ENCODE data around the gene PCCB.
"Not testable (repeated sequence)": the region's sequence is repeated elsewhere in the genome, so short reads cannot be mapped to it uniquely, and the experiment has no call there.

Gene PCCB

DNA sequence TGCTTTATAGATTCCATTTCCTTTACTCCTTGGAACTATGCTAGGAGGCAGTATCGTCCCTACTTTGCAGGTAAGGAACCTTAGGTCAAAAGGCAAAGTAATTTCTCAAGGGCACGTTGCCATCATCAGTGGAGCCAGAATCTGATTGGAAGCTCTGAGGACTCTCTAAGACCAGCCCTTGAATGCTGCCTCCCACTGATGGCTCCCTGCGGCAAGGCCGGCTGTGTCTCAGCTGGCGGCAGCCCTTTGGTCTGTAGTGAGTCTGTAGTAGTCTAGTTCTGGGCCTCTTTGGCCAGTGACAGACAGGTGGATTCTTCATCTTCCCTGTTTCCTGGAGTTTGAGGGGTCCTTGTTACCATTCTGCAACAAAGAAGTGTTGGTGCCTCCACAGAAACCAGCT lies 76.2 kb downstream of the PCCB start:
- DNase-seq (ENCODE audit: low read depth, low spot score) = no peak

DNA sequence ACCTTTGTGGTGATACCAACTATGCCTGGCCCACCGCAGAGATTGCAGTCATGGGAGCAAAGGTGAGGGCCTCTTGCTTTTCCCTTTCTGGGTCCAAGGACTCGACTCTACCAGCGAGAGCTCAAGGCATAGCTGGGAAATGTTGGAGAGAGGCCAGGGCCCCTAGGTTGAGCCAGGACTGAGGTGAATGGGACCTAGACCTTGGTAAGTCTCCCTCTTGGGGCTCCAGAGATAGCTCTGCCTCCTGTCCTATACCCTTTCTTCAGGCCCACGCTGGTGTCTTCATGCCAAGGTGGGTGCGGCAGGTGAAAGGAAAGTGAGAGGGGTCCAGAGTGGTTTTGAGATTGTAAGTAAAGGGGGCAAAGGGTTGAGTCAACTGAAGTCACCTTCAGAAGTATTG lies 77.5 kb downstream of the PCCB start:
- DNase-seq (ENCODE audit: low read depth, low spot score) = no peak

DNA sequence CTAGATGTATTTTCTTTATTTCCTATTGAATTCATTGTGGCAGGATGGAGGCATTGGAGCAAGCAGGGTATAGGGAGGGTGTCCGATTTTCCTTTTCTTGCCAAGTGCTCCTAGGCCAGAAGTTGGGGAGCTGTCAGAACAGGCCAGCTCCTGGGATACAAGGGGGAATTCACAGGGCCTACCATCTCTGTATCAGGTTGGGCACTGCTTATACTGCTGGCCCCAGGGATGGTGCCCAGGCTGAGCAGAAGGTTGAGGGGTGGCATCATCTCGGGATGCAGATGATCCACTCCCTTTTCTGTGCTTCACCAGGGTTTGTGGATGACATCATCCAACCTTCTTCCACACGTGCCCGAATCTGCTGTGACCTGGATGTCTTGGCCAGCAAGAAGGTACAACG lies 79.5 kb downstream of the PCCB start:
- DNase-seq (ENCODE audit: low read depth, low spot score) = no peak

DNA sequence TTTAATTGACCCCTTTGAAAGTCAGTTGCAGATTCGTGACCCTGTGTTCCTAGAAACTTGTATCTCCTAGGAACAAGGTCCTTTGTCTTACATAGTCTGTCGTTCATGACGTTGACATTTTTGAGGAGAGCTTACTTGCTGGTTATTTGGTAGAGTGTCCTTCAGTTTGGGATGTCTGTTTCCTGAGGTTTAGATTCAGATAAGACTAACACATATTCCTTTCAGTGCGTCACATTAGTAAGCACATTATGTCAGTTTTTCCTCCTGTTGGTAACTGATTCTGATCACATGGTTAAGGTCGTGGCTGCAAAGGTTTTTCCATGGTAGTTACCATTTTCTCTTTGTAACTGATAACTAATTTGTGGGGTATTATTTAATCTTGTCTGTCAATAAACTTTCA lies 80.8 kb downstream of the PCCB start:
- DNase-seq (ENCODE audit: low read depth, low spot score) = no peak

DNA sequence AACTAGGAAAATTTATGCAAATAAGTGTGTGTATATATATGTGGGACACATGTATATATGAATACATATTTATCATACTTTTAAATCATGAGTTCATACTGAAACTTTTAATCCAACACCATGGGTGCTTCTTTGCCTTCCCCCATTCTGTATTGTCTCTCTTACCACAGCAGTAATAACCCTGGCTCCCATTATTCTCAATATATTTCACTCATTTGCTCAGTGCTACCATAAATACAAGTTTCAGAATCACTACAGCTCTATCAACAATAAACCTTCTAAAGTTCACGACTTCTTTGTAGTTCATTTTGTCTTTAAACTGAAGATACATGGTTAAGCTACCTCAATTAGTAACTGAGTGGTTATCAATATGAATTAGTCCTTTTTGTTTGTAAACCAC lies 82.2 kb downstream of the PCCB start:
- DNase-seq (ENCODE audit: low read depth, low spot score) = no peak

DNA sequence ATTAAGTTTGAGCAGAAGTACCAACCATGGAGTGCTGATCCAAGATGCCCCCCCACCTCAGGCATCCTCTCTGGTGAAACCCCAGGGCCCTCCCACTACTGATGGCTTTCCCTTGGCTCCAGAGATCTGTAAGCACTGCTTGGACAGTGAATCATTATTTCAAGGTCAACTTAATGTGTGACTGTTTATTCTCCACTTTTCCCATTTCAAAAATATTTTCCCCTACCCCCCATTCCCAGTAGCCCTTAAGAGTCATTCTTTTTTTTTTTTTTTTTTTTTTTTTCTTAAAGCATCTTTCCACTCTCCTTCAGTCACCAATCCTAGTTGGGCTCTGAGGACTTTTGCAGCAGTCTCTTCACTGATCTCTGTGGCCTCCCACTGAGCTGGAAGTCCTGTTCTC lies 82.6 kb downstream of the PCCB start:
- no peak for DNase-seq (ENCODE audit: low read depth, low spot score)

DNA sequence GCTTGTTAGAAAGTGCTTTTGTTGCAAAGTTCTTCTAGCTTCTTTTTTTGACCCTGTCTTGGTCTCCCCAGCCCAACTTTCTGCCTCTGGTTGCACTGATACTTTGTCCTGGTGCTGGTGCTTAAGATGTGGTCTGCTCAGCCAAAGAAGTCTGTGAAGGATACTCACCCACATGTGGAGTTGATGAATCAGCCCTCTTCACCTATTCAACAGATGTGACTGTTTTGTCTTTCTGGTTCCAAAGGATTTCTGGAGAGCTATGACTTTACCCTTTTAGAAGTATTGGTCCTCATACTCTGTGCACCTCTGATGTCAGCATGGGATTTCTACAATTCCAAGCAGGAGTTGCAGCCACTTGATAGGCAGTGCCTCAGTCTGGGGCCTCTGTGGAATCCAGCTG lies 84.1 kb downstream of the PCCB start:
- DNase-seq (ENCODE audit: low read depth, low spot score) = no peak

DNA sequence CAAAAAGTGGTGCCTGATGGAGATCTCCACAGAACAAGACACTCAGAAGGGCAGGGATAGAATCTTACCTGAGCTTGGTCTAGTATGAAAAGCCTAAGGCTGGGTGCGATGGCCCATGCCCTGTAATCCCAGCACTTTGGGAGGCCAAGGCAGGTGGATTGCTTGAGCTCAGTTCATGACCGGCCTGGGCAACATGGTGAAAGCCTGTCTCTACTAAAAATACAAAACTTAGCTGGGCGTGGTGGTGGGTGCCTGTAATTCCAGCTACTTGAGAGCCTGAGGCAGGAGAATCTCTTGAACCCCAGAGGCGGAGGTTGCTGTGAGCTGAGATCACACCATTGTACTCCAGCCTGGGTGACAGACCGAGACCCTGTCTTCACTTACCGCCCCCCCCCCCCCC lies 84.6 kb downstream of the PCCB start:
- DNase-seq (ENCODE audit: low read depth, low spot score) = not testable (repeated sequence)

DNA sequence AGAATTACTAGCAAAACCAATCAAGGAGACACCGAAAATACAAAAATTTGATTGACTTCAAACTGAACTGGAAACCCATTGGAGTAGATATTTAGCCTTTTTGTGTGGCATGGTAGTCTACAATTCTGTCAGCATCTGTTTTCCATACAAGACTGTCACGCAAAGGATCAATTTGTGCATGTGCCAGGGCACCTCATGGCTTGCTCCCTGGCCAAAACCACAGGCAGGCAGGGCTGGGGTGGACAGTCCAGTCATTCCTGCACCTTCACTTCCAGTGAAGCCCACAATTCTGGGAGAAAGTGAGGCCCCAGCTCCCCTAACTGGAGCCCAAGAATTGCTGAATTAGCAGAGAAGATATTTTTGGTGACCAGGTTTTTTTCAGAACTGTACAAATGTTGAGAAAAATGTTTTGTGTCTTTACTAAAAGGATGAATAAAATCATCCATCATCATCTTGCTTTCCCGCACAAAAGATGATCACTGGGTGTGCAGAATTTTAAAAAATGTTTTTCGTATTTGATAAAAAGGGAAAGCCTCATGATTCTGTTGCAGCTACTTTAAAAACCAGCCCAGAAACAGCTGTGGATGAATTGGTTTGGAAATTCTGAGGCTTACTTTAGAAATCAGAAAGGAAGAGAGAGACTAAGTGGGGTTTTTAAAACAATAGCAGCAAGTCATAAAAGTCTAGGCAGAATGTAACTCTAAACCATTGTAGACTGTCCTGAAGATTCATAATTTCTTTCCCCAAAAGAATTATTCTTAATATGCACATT lies 86.4 kb downstream of the PCCB start:
- DNase-seq (ENCODE audit: low read depth, low spot score) = no peak

DNA sequence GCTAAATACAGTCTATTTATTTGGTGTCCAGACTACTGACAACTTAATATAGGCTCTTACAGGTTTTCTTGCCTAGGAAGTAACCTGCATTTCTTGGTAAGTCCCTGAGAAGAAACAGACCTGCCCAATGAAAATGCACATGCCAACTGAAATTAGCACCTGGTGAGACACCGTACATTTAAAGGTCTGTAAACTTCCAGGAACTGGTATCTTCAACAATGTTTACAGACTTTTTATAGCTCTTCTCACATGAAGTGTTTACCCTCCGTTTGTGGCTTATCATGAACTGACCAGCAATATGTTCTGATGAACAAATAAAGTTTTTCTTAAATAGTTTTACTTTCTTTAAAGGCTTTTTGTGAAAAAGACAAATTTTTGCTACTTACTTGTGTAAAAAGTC lies 93.3 kb downstream of the PCCB start:
- DNase-seq (ENCODE audit: low read depth, low spot score) = no peak

DNA sequence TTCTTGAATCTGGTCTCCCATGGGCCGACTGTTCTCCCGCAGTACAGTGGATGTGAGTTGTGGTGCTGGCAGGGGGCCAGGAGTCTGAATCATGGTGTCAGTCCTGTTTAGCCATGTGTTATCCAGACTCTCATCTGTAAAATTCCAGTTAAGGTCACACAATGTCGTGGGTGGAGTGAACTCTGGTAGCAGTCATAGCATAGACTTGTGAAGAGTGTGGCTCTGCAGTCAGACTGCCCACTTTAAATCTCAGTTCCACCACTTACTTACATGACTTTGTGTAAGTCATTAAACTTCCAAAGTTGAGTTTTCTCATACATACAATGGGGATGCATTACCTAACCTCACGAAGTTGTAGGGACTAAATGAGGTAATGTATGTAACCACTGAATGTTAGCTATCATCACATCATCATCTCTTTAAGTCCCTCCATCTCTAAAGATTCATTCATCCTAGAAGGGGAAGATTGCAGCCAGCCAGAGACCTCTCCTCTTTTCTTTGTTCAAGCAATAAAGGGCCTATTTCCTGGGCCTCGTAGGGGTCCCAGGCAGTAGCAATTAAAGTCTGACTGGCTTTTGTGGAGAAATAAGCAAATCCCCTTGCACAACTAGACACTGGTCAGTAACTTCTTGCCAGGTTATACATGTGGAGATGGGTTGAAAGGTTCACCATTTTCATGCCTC lies 93.9 kb downstream of the PCCB start:
- no peak for DNase-seq (ENCODE audit: low read depth, low spot score)

DNA sequence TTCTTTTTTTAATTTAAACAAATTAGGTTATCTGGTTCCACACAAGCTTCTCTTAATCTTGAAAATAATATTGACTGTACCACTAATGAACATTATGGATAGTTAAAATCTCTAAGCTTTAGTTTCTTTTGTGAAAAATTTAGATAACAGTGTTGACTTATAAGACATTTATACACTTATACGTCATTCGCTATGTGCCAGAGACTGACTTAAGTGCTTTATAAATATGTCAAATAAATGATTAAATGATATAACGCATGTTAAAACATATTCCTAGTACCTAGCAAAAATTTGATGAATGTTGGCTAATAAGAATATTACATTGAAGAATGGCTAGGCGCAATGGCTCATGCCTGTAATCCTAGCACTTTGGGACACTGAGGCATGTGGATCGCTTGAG lies 96.3 kb downstream of the PCCB start:
- DNase-seq (ENCODE audit: low read depth, low spot score) = no peak

DNA sequence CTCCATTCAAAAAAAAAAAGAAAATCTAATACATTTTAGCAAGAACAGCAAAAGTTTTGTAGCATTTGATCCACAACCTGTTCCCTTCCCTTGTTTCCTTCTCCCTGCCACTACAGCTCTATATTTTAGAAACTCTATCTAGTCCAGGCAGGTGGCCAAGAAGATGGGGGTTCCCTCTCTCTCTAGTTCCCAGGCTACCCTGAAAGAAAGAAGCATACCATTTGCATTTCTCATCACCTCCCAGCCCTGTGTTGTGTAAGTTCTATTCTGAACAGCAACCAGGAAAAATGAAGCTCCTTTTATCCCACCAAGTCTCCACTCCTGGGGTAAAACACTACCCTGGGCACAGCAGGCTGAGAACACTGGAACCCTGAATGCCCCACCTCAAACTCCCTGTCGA lies 100.0 kb downstream of the PCCB start:
- DNase-seq (ENCODE audit: low read depth, low spot score) = no peak

DNA sequence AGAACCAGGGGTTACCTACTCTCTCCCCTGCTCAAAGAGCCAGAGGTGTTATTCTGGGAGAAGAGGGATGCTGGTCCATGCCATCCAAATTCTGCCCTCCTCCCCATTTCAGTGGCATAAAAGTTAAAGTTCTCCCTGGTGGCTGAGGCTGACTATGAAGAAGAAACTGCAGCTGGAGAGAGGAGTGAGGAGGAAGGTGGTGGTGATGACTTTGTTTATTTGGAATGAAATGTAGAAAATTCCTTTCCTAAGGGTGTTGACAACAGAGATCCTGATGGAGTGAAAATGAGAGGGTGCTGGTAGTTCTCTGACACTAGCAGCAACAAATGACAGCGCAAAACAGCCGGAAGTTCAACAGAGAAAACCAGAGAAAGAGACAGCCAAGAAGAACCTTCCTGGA lies 100.4 kb downstream of the PCCB start:
- no peak for DNase-seq (ENCODE audit: low read depth, low spot score)

DNA sequence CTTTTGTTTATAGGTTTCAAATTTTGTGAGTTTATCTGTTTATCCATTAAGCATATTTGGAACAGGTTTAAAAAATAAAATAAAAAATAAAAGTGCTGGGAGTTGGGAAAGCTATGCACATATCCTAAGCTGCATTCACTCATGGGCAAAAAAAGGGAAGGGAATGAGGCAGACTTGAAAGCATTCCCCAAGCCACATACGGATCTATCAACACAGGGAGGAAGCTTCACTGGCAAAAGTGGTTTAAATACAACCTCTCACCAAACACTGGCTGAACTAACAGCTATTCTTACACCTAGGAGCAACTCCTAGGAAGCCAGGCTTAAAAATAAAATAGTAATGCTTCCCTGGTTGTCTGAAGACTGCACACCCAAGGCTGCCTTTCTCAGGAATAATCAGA lies 101.2 kb downstream of the PCCB start:
- DNase-seq (ENCODE audit: low read depth, low spot score) = no peak

DNA sequence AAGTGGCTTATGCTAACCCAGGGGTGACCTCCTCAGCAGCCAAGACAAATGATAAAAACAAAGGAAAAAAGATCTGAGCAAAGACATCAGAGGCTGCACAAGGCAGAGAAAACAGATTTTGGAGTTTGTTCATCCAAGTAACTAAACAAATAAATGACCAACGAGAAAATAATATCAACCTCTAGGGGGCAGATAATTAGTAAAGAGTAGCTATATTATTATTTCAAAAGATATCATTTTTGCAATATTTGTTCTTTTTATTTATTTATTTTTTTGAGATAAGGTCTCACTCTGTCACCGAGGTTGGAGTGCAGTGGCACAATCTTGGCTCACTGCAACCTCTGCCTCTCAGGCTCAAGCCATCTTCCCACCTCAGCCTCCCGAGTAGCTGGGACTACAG lies 101.8 kb downstream of the PCCB start:
- DNase-seq (ENCODE audit: low read depth, low spot score) = no peak

DNA sequence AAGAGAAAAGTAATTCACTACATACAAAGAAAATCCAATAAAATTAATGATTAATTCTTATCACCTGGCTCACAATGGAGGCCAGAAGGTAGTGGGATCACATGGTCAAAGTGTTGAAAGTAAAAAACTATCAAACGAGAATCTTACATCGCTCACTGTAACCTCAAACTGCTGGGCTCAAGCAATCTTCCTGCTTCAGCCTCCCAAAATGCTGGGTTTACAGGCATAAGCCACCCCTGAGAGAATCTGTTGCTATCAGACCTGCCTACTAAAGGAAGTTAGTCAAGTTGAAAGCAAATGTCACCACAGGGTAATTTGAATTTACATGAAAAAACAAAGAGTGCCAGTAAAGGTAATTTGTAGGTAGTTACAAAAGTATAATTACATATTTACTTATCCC lies 103.3 kb downstream of the PCCB start:
- no peak for DNase-seq (ENCODE audit: low read depth, low spot score)

DNA sequence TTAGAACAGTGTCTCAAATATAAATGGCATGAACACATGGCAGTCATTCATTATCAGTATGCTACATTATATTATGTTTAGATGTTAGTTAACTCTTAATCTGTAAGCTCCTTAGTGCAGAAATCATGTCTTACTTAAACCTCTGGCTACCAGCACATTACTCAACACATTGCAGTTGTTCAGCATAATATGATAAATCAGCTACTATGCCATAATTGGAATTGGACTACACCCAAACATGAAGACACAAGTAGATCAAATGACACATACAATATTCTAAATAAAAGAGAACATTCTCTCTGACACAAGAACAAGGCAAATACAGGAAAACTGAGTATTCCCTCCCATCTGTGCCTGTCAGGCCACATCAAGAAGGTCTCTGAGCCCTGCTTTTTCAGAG lies 116.1 kb downstream of the PCCB start:
- no peak for DNase-seq (ENCODE audit: low read depth, low spot score)

DNA sequence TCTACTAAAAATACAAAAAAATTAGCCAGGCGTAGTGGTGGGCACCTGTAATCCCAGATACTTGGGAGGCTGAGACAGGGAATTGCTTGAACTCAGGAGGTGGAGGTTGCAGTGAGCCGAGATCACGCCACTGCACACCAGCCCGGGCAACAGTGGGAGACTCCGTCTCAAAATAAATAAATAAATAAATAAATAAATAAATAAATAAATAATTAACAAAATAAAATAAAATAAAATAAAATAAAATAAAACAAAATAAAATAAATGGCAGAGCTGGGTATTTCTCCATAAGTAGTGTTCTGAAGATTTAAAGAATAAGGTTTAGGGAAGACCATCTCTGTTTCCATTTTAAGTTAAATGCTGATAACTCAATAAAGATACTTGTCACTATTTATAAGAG lies 125.7 kb downstream of the PCCB start:
- not testable (repeated sequence) for DNase-seq (ENCODE audit: low read depth, low spot score)

DNA sequence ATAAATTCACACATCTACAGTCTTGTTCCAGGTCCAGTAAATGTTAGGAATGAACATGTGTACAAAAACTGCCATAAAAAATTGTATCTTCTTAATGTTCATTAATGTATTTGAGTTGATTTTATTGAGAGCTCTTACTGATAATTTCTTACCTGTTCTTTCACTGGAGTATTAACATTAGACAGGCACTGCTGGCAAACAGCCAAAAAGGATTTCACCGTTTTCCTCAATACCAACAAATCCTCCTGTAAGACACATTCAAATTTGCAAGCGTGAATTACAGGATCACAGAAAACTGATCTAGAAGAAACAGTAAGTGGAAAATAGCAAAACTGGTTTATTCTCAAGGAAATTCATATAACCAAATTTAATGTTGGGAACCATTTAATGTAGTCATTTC lies 127.4 kb downstream of the PCCB start:
- DNase-seq (ENCODE audit: low read depth, low spot score) = no peak

DNA sequence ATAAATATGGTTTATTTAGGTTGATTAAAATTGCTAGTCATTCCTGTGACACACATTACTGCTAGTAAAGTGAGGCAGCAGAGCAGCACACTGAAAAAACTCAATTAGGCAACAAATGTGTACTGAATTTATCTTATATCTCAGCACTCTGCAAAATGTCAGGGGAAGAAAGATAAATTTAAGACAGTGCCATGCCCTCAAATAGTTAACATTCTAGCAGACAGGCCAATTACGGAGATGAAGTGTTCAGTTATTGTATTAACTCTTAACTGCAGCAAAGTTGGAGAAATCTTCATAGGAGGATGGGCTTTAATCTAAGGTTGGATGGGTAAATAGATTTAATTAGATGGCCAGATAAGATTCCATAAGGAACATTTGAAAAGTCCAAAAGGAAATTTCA lies 127.9 kb downstream of the PCCB start:
- DNase-seq (ENCODE audit: low read depth, low spot score) = no peak

Data from activated CD4-positive, CD25-positive, alpha-beta regulatory T cell treated with anti-CD3 and anti-CD28 coated beads, Interleukin-2, amount 50 U/mL, for 16 hours (primary cell).